GM18507 (cell line): ENCODE results near the gene ZFPL1.

Experiments used
- DNase-seq: peaks from one replicate; pipeline ENCODE4 v3.0.0; 2011; ENCODE audit warnings: low read depth; ENCODE audit not compliant: insufficient read length; ENCODE audit errors: extremely low spot score
- FAIRE-seq: peaks from 2 replicates; lab custom pipeline; 2011; peaks lifted over from hg19 to GRCh38; lab: Jason Lieb, UNC

Gene ZFPL1

GRCh38 chr11:65125197-65126056 is 41.4 kb downstream of the ZFPL1 start:
- no peak for FAIRE-seq
- no peak for DNase-seq

- FAIRE-seq (no peak), DNase-seq (no peak)
These were observed 42.7 kb downstream of the ZFPL1 start for GRCh38 chr11:65126624-65127274.

- FAIRE-seq (no peak), DNase-seq (no peak)
These were observed 43.6 kb downstream of the ZFPL1 start for GRCh38 chr11:65127473-65128181.

DNA sequence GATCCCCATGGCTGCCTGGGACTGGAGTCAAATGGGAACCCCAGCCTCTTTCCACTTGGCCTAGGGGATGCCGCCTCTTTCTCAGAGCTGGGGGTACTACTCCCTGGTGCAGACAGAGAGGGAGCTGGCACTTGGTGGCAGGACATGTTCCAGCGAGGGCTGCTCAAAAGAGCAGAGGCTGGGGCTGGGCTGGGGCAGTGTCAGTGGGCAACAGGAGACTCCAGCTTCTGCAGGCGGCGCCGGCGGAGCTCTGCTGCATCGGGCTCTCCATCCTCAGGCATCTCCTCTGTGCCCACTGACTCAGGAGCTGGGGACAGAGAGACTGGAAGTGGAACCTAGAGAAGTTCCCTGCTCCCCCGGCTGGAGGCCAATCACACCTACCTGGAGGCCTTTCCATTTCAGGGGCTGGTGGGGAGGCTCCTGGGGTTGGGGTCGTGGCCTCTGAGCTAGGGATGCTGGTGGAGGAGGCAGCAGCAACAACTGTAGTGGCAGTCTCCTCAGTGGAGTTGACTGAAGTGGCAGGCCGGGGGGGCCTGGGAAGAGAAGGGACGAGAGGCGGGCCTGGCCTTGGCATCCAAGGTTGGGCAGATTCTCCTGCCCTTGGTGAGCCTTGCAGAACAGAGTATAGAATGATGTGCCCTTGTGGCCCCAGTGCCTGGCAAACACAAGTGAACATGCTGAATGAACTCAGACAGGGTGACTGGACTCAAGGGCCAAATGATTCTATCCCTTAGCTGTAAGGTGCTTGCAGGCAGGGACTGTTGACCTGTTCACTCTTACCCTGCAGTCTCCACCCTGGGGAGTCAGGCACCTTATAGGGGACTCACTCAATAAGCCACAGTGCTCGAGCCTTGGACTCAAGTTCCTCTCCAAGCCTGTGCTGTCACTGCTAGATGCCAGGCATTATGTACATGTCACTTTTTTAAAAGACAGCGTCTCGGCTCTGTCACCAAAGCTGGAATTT is 44.4 kb downstream of the ZFPL1 start:
- DNase-seq (no peak), FAIRE-seq (no peak)

GRCh38 chr11:65129649-65130441 is 45.8 kb downstream of the ZFPL1 start:
- FAIRE-seq (no peak), DNase-seq (no peak)

GRCh38 chr11:65130631-65131416 is 46.8 kb downstream of the ZFPL1 start:
- no peak for FAIRE-seq
- no peak for DNase-seq

DNA sequence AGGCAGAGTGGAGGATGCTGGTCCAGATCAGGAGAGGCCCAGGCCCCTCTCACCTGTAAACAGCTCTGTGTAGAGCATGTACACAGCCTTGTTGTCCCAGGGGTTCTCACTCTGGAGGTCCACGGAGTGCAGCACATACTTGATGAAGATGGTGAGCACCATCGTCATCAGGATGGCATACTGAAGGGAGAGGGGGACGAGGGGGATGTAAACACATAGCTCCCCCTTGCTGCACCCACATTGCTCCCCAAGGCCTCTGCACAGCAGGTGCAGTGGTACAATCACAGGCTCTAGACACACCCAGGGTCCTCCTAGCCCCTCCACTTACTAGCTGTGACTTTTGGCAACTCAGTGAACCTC is 47.4 kb downstream of the ZFPL1 start:
- FAIRE-seq (no peak), DNase-seq (no peak)

DNA sequence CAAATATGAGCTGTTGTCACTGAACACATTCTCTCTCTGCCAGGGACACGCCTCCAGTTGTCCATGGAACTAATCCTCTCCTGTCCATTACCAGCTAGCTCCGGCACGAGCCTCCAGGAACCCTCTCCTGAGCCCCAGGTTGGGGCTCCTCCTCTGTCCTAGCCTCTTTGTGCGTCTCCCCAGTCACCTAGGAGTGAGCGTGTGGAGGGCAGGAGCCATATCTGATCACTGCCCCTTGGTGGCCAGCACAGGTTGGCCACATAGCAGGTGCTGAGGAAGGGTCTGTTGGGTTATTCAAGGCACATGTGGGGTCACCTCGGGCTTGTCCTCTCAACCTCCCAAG is 47.8 kb downstream of the ZFPL1 start:
- FAIRE-seq (no peak), DNase-seq (no peak)

DNA sequence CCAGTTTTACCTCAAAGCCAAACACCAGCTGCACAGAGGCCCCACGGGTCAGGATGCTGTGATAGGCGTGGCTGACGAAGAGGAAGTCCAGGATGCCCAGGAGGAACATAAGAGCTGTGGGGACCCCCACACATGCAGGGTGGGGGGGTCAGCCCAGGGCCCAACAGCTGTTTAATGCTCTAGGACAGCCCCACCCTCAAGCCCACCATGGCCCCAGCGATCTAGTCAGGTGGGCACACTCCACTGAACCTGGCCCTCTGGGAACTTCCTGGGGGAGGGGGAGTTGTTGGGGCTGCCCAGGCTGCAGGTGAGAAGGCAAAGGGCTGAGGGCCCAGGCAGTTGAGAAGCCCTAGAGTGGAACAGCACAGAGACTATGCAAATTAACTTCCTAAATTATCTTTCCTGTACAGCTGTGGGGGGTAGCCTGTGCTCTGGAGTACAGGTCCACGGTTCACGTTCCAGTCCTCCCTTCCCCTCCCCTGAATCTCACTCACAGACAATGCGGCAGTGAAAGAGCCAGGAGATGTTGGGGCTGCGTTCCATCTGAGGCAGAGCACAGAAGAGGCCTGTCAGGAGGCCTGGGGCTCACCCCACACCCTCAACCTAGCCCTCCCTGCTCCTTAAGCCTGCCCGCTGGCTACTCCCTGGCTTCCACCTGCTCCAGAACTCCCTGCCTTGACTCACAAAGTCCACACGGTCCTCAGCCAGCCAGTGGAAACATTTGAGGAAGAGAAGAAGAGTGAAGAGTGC is 48.4 kb downstream of the ZFPL1 start:
- no peak for DNase-seq
- peak; percentile 94 for FAIRE-seq

GRCh38 chr11:65132988-65133700 is 49.1 kb downstream of the ZFPL1 start:
- no peak for DNase-seq
- FAIRE-seq, result peak; percentile 85

DNA sequence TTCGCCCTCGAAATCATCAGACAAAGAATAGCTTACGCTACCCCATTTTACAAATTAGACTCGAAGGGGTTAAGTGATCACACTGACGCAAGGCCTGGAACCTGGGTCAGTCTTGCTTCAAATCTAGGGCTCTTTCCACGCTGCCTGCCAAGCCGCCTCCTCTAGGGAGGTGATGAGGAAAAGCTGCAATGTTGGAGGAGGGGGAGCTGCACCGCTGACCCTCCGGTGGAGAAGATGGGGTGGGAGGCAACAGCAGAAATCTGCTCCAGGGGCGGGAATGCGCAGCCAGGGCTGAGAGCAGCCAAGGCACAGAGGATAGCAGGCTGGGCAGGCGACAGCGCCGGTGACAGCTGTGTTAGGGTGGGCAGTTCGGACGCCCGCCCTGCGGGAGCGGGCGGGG is 49.7 kb downstream of the ZFPL1 start:
- FAIRE-seq, result no peak
- no peak for DNase-seq

DNA sequence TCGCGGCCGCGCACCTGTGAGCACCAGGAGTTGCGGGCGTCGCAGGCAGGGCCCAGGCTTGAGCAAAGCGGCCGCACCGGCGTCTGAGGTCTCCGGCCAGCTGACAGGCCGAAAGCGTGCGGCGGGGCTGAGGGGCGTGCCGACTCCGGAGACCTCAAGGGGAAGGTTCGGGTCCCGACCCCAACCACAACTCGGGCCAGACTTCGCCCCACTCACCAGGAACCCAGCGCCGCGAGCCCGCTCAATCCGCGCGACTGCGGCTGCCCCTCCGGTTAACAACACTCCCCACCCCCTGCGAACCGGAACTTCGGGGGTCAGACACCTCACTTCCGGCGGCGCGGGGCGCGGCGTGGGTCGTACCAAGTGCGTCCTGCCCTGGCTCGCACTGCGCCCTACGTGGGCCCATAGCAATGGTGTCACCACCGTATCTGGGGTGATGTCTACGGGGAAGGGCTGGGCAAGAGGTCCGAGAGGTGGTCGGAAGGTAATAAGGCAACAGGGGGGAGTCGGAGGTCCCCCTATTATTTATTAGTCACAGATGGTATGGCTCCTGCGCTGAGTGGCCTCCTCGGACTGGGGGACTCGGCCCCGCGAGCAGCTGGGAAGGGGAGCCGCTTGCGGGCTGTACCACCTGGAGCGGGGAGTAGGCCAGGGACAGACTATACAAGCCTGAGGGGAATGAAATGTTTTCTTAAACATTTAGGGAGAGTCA is 50.4 kb downstream of the ZFPL1 start, which contains the start of gene SYVN1:
SYVN1 (minus strand) TSS at position 280 of the 712 bp plus-strand sequence. CDS start 918 bp downstream, outside the sequence.
- no peak for FAIRE-seq
- DNase-seq, result peak; percentile 81

- FAIRE-seq (peak; percentile 95), DNase-seq (peak; percentile 89)
These were observed 51.1 kb downstream of the ZFPL1 start for GRCh38 chr11:65134952-65135632.

DNA sequence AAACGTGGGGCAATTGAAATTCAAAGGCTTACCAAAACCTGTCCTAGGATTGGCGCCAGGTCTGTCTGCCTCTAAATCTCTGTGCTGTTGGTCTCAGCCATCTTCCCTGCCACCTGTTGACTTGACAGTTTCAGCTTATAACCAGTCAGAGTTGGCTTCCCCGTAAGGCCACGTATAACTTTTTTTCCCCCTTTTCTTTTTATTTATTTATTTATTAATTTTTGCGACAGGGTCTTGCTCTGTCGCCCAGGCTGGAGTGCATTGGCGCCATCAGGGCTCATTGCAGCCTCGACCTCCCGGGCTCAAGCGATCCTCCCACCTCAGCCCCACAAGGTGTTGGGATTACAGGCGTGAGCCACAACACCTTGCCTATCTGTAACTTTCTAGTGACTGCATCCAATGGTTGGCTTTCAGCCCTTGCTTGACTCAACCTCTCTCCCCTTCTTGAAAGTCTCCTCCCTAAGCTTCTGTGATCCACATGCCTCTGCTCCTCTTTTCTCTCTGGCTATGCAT is 51.7 kb downstream of the ZFPL1 start:
- FAIRE-seq (no peak), DNase-seq (no peak)

- DNase-seq (no peak), FAIRE-seq (no peak)
These were observed 52.6 kb downstream of the ZFPL1 start for GRCh38 chr11:65136515-65137096.
